Neural progenitor cell (in vitro differentiated cells): ENCODE data around the gene KAZN.

Experiments used
- CTCF ChIP-seq: fragments of 200-600 bp; sonication (generic); IDR thresholded peaks from 2 replicates; pipeline ENCODE4 v1.5.1; 2017; ENCODE audit warnings: antibody characterized with exemption, mild to moderate bottlenecking
- EZH2 ChIP-seq: fragments of 200-600 bp; sonication (generic); IDR thresholded peaks from 2 replicates; pipeline ENCODE4 v1.6.1; 2017; ENCODE audit warnings: antibody characterized with exemption, mild to moderate bottlenecking, moderate library complexity

- TF ChIP-seq CTCF (no peak), EZH2 (no peak)
These were observed 450.0 kb downstream of the KAZN start for GRCh38 chr1:15048437-15048980.
